Pancreas (tissue), 10 donors: ENCODE data around the gene IMMP2L. TPM values are rescaled to one million over a fixed set of nuclear protein-coding genes. Genes with fewer than 3 reads are reported as not detected.

Source experiments
- ATAC-seq, 4 donors: fragments of 200-7000 bp; cut with Tn5 transposase; one replicate each; pipeline versions ENCODE4 v1.8.0 to v1.9.1; 2020; ENCODE audit warnings: mild to moderate bottlenecking in 4 of 4, moderate library complexity in 4 of 4
- DNase-seq, 6 donors: peaks; one replicate each; pipeline ENCODE4 v3.0.0-alpha.2; 2020
- FAIRE-seq: peaks from 2 replicates; lab custom pipeline; 2012; peaks lifted over from hg19 to GRCh38; lab: Jason Lieb, UNC
- H3K27ac ChIP-seq, 4 donors: fragments of 200-600 bp; sonication (generic); 1 replicate in 3 of 4; 2 replicates in 1 of 4; pipeline versions ENCODE4 v1.5.0 to v1.8.0; 2020
- H3K27me3 ChIP-seq, 4 donors: fragments of 200-600 bp; one replicate each; pipeline ENCODE4 v1.8.0; 2021
- H3K36me3 ChIP-seq, 3 donors: fragments of 200-600 bp; sonication (generic) in 1 of 3; one replicate each; pipeline versions ENCODE4 v1.5.0 to v1.8.0; 2020 to 2021
- H3K4me1 ChIP-seq, 3 donors: fragments of 200-600 bp; one replicate each; pipeline ENCODE4 v1.8.0; 2021
- H3K4me3 ChIP-seq, 4 donors: fragments of 200-600 bp; sonication (generic) in 2 of 4; one replicate each; pipeline versions ENCODE4 v1.5.0 to v1.8.0; 2020 to 2021
- H3K9me3 ChIP-seq, 4 donors: fragments of 200-600 bp; one replicate each; pipeline ENCODE4 v1.8.0; 2021
- WGBS, 2 donors: extraction: QIAGEN DNeasy Blood & Tissue Kit; methylation state at CpG; one replicate each; pipeline ENCODE4 v1.1.7; 2013; 5-methylcytosine and 5-hydroxymethylcytosine counted together
- intact Hi-C, 3 donors: fragments of 100-400 bp; cut with DNase I; formaldehyde crosslinking; loops; one replicate each; pipeline versions ENCODE4 v1.11.1 to v1.14.2; 2022
- polyA plus RNA-seq, 2 donors: library from polyadenylated mRNA; stranded (reverse); fragments of 200-250 nt; gene quantifications; one replicate each; pipeline ENCODE4 v1.2.3, GENCODE V29; 2013
- total RNA-seq, 6 donors: library from RNA; stranded (reverse); fragmentation: NEBNext Ultra II Directional in 4 of 6; extraction: Animal tissue kit (Norgen Biotek cat#: 25700) in 4 of 6; gene quantifications; one replicate each; pipeline versions ENCODE4 v1.2.1 to v1.2.4, GENCODE V29; 2021 to 2023
- TF ChIP-seq, protein P1 (sequence below), 4 donors: fragments of 200-600 bp; sonication (generic) in 3 of 4; IDR thresholded peaks; one replicate each; pipeline versions ENCODE4 v1.5.0 to v1.8.0; 2021; ENCODE audit warnings: antibody characterized with exemption in 4 of 4
- donor health status: healthy with polysubstance abuse.
- donor health status: DM: no; HTN: no; CAD: no; lungs with moderate emphysema.
- donor health status: DM: no; HTN: no; CAD: no.
- donor health status: control.
- donor health status: control.
- donor health status: Bipolar disorder and iron deficiency.
- donor health status: DM: yes; HTN: yes; CAD: no.
- donor health status: DM: no; HTN: no; CAD: no.
- donor health status: DM: no; HTN: no; CAD: no.
- donor health status: DM: yes; HTN: yes; CAD: no.

IMMP2L gene
- total and polyA plus RNA-seq, 8 donors = 7.3 to 30.0 (median 12.9) TPM

DNA sequence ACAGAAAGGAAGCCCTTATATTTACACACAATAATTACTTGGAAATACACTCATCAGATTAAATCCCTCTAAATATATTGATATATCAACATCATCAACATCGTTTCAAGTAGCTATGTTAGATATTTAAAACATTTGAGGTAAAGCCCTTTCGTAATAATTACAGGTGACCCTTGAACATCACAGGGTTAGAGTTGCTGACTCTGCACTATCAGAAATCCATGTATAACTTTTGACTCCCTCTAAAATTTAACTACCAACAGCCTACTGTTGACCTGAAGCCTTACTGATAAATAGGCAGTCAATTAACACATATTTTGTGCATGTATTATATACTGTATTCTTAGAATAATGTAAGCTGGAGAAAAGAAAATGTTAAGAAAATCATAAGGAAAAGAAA lies 505.9 kb downstream of the IMMP2L start:
- no peak for ATAC-seq
- no peak overlapping the region for H3K4me3 ChIP-seq

DNA sequence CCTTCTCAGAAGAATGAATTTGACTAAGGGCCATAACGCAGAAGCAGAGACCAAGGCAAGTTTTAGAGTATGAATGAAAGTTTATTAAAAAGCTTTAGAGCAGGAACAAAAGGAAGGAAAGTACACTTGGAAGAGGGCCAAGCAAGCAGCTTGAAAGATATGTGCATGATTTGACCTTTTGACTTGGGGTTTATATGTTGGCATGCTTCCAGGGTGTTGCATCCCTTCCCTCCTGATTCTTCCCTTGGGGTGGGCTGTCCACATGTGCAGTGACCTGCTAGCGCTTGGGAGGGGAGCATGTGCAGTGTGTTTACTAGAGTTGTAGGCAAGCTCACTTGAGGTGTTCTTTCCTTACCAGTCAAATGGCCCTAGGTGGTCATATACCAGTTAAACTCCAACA lies 509.3 kb downstream of the IMMP2L start:
- intact Hi-C loops = no loop called here
- Histone ChIP-seq H3K36me3 (no peaks in the 10 kb centered on the region), H3K4me1 (no peaks in the 10 kb centered on the region), H3K4me3 (no peak overlapping the region), H3K9me3 (no peaks in the 10 kb centered on the region), H3K27me3 (no peaks in the 10 kb centered on the region), H3K27ac (no peak overlapping the region)
- FAIRE-seq (no peak), DNase-seq (no peak), ATAC-seq (no peak)
- TF ChIP-seq, protein P1, sequence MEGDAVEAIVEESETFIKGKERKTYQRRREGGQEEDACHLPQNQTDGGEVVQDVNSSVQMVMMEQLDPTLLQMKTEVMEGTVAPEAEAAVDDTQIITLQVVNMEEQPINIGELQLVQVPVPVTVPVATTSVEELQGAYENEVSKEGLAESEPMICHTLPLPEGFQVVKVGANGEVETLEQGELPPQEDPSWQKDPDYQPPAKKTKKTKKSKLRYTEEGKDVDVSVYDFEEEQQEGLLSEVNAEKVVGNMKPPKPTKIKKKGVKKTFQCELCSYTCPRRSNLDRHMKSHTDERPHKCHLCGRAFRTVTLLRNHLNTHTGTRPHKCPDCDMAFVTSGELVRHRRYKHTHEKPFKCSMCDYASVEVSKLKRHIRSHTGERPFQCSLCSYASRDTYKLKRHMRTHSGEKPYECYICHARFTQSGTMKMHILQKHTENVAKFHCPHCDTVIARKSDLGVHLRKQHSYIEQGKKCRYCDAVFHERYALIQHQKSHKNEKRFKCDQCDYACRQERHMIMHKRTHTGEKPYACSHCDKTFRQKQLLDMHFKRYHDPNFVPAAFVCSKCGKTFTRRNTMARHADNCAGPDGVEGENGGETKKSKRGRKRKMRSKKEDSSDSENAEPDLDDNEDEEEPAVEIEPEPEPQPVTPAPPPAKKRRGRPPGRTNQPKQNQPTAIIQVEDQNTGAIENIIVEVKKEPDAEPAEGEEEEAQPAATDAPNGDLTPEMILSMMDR (IDR thresholded peaks at IDR 0.05) = no peak
- 93 to 100% methylated on average over 2 of the region's 2 CpGs for WGBS, 2 donors

More for the DNA sequence above, 505.9 kb downstream of the IMMP2L start:
- no peak for FAIRE-seq
- no peaks in the 10 kb centered on the region for H3K27me3 ChIP-seq
- 90% methylated on average over 2 of the region's 2 CpGs for WGBS, 2 donors
- H3K4me1 ChIP-seq = no peaks in the 10 kb centered on the region
- H3K27ac ChIP-seq = no peak overlapping the region
- intact Hi-C loops = no loop called here
- no peaks in the 10 kb centered on the region for H3K9me3 ChIP-seq
- no peak for DNase-seq
- TF ChIP-seq, protein P1 (IDR thresholded peaks at IDR 0.05) = no peak
- H3K36me3 ChIP-seq = no peaks in the 10 kb centered on the region

DNA sequence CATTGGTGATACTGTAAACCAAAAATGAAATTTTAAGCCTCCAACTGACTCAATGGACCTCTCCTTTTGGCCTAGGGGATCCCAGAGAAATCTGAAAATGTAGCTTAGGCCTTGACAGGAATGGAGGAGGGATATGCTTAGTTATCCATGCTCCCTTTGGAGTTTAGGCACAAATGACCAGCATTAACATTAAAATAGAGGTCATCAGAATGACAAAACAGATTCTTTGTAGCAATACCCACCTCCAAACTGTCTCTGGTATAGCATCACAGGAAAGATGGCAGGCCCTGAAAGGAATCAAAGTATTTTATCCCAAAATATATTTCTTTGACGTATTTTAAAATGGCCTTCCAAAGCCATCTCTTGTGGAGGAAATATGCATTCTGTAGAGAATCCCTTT lies 510.5 kb downstream of the IMMP2L start:
- H3K27ac ChIP-seq = no peak overlapping the region
- WGBS, 2 donors = 94 to 99% methylated on average over 1 of the region's 1 CpG
- no peaks in the 10 kb centered on the region for H3K36me3 ChIP-seq
- no peak for FAIRE-seq
- intact Hi-C loops = no loop called here
- DNase-seq = no peak
- H3K4me1 ChIP-seq = no peaks in the 10 kb centered on the region
- TF ChIP-seq, protein P1 (IDR thresholded peaks at IDR 0.05) = no peak
- no peaks in the 10 kb centered on the region for H3K9me3 ChIP-seq
- H3K4me3 ChIP-seq = no peak overlapping the region
- no peaks in the 10 kb centered on the region for H3K27me3 ChIP-seq
- no peak for ATAC-seq

DNA sequence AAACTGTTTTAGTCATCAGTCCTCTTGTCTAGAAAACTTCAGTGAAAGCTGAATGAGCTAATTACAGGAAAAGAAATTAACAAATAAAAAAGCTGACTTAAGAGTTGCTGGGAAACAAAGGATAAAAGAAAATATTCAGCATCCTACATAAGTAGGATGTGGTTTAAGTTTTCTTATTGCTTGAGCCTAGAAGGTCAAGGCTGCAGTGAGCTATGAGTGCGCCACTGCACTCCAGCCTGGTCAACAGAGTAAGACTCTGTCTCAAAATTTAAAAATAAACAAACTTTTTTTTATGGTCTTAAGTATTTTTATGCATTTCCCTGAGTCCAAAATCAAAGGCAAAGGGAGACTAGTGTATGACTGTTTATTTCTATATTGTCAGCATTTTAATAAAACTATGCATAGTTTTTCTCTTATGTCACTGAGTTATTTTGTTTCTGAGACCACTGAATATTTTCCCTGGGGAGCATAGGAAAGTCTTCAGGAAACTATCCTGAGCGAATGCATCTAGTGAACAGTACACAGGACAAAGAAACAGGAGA lies 511.3 kb downstream of the IMMP2L start:
- TF ChIP-seq, protein P1 (IDR thresholded peaks at IDR 0.05) = no peak
- Histone ChIP-seq H3K27me3 (no peaks in the 10 kb centered on the region), H3K9me3 (no peaks in the 10 kb centered on the region), H3K4me3 (no peak overlapping the region), H3K27ac (no peak overlapping the region), H3K4me1 (no peaks in the 10 kb centered on the region), H3K36me3 (no peaks in the 10 kb centered on the region)
- no peak for FAIRE-seq
- intact Hi-C loops = no loop called here
- WGBS, 2 donors = 74 to 86% methylated on average over 2 of the region's 2 CpGs
- ATAC-seq = no peak
- DNase-seq = no peak

DNA sequence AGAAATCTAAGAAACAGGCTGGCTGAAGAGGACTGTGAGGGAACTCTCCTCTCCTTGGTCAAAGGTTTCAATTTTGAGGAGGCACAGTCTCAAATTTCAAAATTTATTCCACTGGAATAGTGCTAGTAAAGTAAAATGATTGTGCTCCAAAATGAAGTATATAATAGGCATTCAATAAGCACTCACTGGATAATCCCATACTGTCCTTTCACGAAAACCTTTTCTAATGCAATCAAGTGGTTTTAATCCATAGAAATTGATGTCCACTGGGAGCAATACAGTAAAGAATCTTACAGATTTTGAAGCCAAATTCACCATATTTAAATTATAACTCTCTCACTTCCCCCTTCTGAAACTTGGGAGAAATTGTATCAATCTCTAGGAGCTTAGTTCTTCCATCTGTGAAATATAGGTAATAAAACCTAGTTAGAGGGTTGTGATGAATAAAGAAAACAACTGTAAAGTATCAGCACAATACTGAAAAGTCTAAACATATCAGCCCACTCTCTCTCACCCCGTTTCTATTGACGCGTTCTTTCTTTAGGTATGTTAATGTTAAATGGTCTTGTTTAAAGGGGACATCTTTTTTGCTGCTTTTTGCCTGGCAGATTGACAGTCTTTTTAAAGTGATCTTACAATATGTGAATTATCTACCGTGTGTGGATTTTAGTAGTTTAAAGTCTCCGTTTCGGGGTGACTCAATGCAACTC lies 512.2 kb downstream of the IMMP2L start:
- Histone ChIP-seq H3K4me1 (no peaks in the 10 kb centered on the region), H3K27ac (no peak overlapping the region), H3K4me3 (no peak overlapping the region), H3K36me3 (no peaks in the 10 kb centered on the region), H3K27me3 (no peaks in the 10 kb centered on the region), H3K9me3 (no peaks in the 10 kb centered on the region)
- FAIRE-seq = no peak
- TF ChIP-seq, protein P1 (IDR thresholded peaks at IDR 0.05) = no peak
- WGBS, 2 donors = 77 to 79% methylated on average over 7 of the region's 7 CpGs
- DNase-seq = no peak
- no peak for ATAC-seq
- intact Hi-C loops = no loop called here
